ENCODE results near the gene RNF31. TPM values are rescaled to one million over a fixed set of nuclear protein-coding genes. Genes with fewer than 3 reads are reported as not detected.

The RNF31 gene
- total RNA-seq, 4 donors from 2014 or later = 33.5 to 112 (median 72.9) TPM

GRCh38 chr14:24206260-24207103 lies 59.2 kb downstream of the RNF31 start:
- Histone ChIP-seq H3K27ac (no peak overlapping the region), H3K36me3 (peaks cover 0 to 93% (median 28%) of the 10 kb centered on the region in 3 donors), H3K4me3 (no peak overlapping the region), H3K9me3 (no peaks in the 10 kb centered on the region), H3K27me3 (no peaks in the 10 kb centered on the region), H3K4me1 (peaks cover 0 to 3% (median under 1%) of the 10 kb centered on the region in 4 donors)
- no peak for DNase-seq (ENCODE audit: low spot score in 2 of 2)
- WGBS, 2 donors = 95 to 99% methylated on average over 11 of the region's 11 CpGs
- TF ChIP-seq POLR2A (IDR thresholded peaks at IDR 0.05) (no peak), CTCF (IDR thresholded peaks at IDR 0.05) (no peak), EP300 (IDR thresholded peaks at IDR 0.05) (no peak)

- 93 to 96% methylated on average over 5 of the region's 5 CpGs for WGBS, 2 donors
- no peak for TF ChIP-seq EP300 (IDR thresholded peaks at IDR 0.05)
- no peak for TF ChIP-seq POLR2A (IDR thresholded peaks at IDR 0.05)
- TF ChIP-seq CTCF (IDR thresholded peaks at IDR 0.05) = no peak
- Histone ChIP-seq H3K9me3 (no peaks in the 10 kb centered on the region), H3K27me3 (no peaks in the 10 kb centered on the region), H3K4me1 (peaks cover 0 to 8% (median 5%) of the 10 kb centered on the region in 4 donors), H3K36me3 (peaks cover 0 to 88% (median 27%) of the 10 kb centered on the region in 3 donors), H3K27ac (no peak overlapping the region), H3K4me3 (no peak overlapping the region)
- no peak for DNase-seq (ENCODE audit: low spot score in 2 of 2)
These were observed 59.8 kb downstream of the RNF31 start for GRCh38 chr14:24207104-24207551.

- H3K4me1 ChIP-seq = peaks cover 0 to 12% (median 9%) of the 10 kb centered on the region in 4 donors
- H3K27ac ChIP-seq = no peak overlapping the region
- TF ChIP-seq POLR2A (IDR thresholded peaks at IDR 0.05) (no peak), EP300 (IDR thresholded peaks at IDR 0.05) (no peak), CTCF (IDR thresholded peaks at IDR 0.05) (no peak)
- H3K27me3 ChIP-seq = no peaks in the 10 kb centered on the region
- no peak for DNase-seq (ENCODE audit: low spot score in 2 of 2)
- WGBS, 2 donors = 94 to 100% methylated on average over 2 of the region's 2 CpGs
- peaks cover 0 to 85% (median 27%) of the 10 kb centered on the region in 3 donors for H3K36me3 ChIP-seq
- H3K9me3 ChIP-seq = no peaks in the 10 kb centered on the region
- no peak overlapping the region for H3K4me3 ChIP-seq
These were observed 60.3 kb downstream of the RNF31 start for GRCh38 chr14:24207625-24208024.

Small RNA genes lying within 50 kb of the gene (small RNA-seq; reads per million reads assigned to genes)
- gene AL136295.4 = not detected
- not detected for gene CHMP4A
- gene IPO4 = not detected
- not detected for gene IRF9
- not detected for gene RNA5SP383

Other genes with a start within 250 kb of the RNF31 start
- gene DHRS4, start 193.7 kb upstream of the RNF31 start, total RNA-seq = 10 to 100 TPM; 28.8 to 61.5 (median 49.8) TPM
- 10 to 100 TPM; 15.3 to 19.6 (median 17.7) TPM for gene DHRS4L2, start 158.6 kb upstream of the RNF31 start, total RNA-seq
- under 1 TPM in 3 of 4 donors, not detected in 1; 0.42 to 0.60 (median 0.44) TPM for gene CARMIL3, start 95.5 kb upstream of the RNF31 start, total RNA-seq
- gene CPNE6, start 75.9 kb upstream of the RNF31 start, total RNA-seq = not detected
- 10 to 100 TPM; 28.9 to 49.2 (median 34.3) TPM for gene PCK2, start 53.2 kb upstream of the RNF31 start, total RNA-seq
- 100 to 1,000 TPM in 2 of 4 donors, 10 to 100 TPM in 2; 68.9 to 126 (median 98.9) TPM for gene DCAF11, start 32.7 kb upstream of the RNF31 start, total RNA-seq
- 1 to 10 TPM; 4.8 to 7.0 (median 5.9) TPM for gene NRL, start 32.5 kb upstream of the RNF31 start, total RNA-seq
- 1 to 10 TPM in 1 of 4 donors, under 1 TPM in 1, not detected in 2; 0.78 to 1.3 TPM for gene FITM1, start 16.8 kb upstream of the RNF31 start, total RNA-seq
- 100 to 1,000 TPM in 3 of 4 donors, 10 to 100 TPM in 1; 96.9 to 130 (median 110) TPM for gene PSME1, start 11.3 kb upstream of the RNF31 start, total RNA-seq
- 10 to 100 TPM in 2 of 4 donors, 1 to 10 TPM in 2; 9.2 to 22.7 (median 14.4) TPM for gene EMC9, start 5.9 kb upstream of the RNF31 start, total RNA-seq
- gene PSME2, start 888 bp upstream of the RNF31 start, total RNA-seq = 10 to 100 TPM; 33.7 to 64.0 (median 51.9) TPM
- 100 to 1,000 TPM in 1 of 4 donors, 10 to 100 TPM in 3; 55.7 to 106 (median 65.8) TPM for gene IRF9, start 13.8 kb downstream of the RNF31 start, total RNA-seq
- gene REC8, start 24.6 kb downstream of the RNF31 start, total RNA-seq = 10 to 100 TPM in 3 of 4 donors, 1 to 10 TPM in 1; 6.5 to 25.5 (median 16.3) TPM
- 10 to 100 TPM; 19.4 to 88.5 (median 26.9) TPM for gene IPO4, start 41.3 kb downstream of the RNF31 start, total RNA-seq
- gene TM9SF1, start 47.9 kb downstream of the RNF31 start, total RNA-seq = 10 to 100 TPM; 46.8 to 61.3 (median 54.6) TPM
- not detected for gene TSSK4, start 58.2 kb downstream of the RNF31 start, total RNA-seq
- 100 to 1,000 TPM in 1 of 4 donors, 10 to 100 TPM in 3; 43.9 to 118 (median 82.1) TPM for gene CHMP4A, start 66.0 kb downstream of the RNF31 start, total RNA-seq
- gene MDP1, start 68.6 kb downstream of the RNF31 start, total RNA-seq = 10 to 100 TPM; 16.5 to 48.3 (median 28.9) TPM
- gene NEDD8, start 84.9 kb downstream of the RNF31 start, total RNA-seq = 100 to 1,000 TPM in 2 of 4 donors, 10 to 100 TPM in 2; 68.6 to 109 (median 98.3) TPM
- 10 to 100 TPM; 46.5 to 63.4 (median 57.2) TPM for gene GMPR2, start 85.4 kb downstream of the RNF31 start, total RNA-seq
- gene TINF2, start 95.1 kb downstream of the RNF31 start, total RNA-seq = 10 to 100 TPM; 53.9 to 66.4 (median 60.8) TPM
- gene TGM1, start 115.7 kb downstream of the RNF31 start, total RNA-seq = 10 to 100 TPM; 13.5 to 53.5 (median 19.4) TPM
- gene RABGGTA, start 124.1 kb downstream of the RNF31 start, total RNA-seq = 10 to 100 TPM; 36.5 to 68.4 (median 42.9) TPM
- gene DHRS1, start 152.3 kb downstream of the RNF31 start, total RNA-seq = 10 to 100 TPM; 15.7 to 43.5 (median 22.6) TPM
- gene NOP9, start 152.4 kb downstream of the RNF31 start, total RNA-seq = 10 to 100 TPM; 17.0 to 24.9 (median 20.4) TPM
- gene CIDEB, start 160.5 kb downstream of the RNF31 start, total RNA-seq = 10 to 100 TPM in 3 of 4 donors, 1 to 10 TPM in 1; 9.4 to 34.5 (median 14.2) TPM
- gene LTB4R2, start 162.6 kb downstream of the RNF31 start, total RNA-seq = 10 to 100 TPM; 15.5 to 31.5 (median 20.2) TPM
- gene LTB4R, start 164.0 kb downstream of the RNF31 start, total RNA-seq = 10 to 100 TPM in 3 of 4 donors, 1 to 10 TPM in 1; 8.4 to 14.4 (median 11.8) TPM
- gene ADCY4, start 187.6 kb downstream of the RNF31 start, total RNA-seq = 10 to 100 TPM; 32.0 to 68.1 (median 53.2) TPM
- 1 to 10 TPM; 4.0 to 9.6 (median 9.0) TPM for gene RIPK3, start 192.5 kb downstream of the RNF31 start, total RNA-seq
- gene NFATC4, start 220.7 kb downstream of the RNF31 start, total RNA-seq = 100 to 1,000 TPM in 2 of 4 donors, 10 to 100 TPM in 2; 58.6 to 132 (median 99.1) TPM